ENCODE measurements around the gene BOLA1. TPM values are rescaled to one million over a fixed set of nuclear protein-coding genes. Genes with fewer than 3 reads are reported as not detected.

The BOLA1 gene
- total and polyA plus RNA-seq, 2 of the 13 experiments (the other 11 are each of a cell fraction or from before 2014, with no cell fraction given) = 3.2 to 4.2 TPM

GRCh38 chr1:149887456-149888246, 11.7 kb upstream of the BOLA1 start (continued):
- TF ChIP-seq ZBTB26 (CRISPR knock-in tag; IDR thresholded peaks at IDR 0.05; ENCODE audit: borderline replicate concordance) (no peak), ZNF570 (CRISPR knock-in tag; IDR thresholded peaks at IDR 0.05; ENCODE audit: borderline replicate concordance) (no peak), RCOR2 (CRISPR knock-in tag; IDR thresholded peaks at IDR 0.05) (no peak), NPAS2 (CRISPR knock-in tag; IDR thresholded peaks at IDR 0.05; ENCODE audit: borderline replicate concordance) (no peak), ZNF724P (CRISPR knock-in tag; IDR thresholded peaks at IDR 0.05; ENCODE audit: borderline replicate concordance) (peak; percentile 22; the same call in 1 of the 2 replicates), ZNF607 (CRISPR knock-in tag; IDR thresholded peaks at IDR 0.05; ENCODE audit: borderline replicate concordance) (peak; percentile 26; the same call in 1 of the 2 replicates), SNRNP70 (IDR thresholded peaks at IDR 0.05; ENCODE audit: low read depth, low read length) (no peak), ZNF253 (CRISPR knock-in tag; IDR thresholded peaks at IDR 0.05; ENCODE audit: borderline replicate concordance) (no peak), HOMEZ (CRISPR knock-in tag; IDR thresholded peaks at IDR 0.05; ENCODE audit: low read depth) (no peak), ZNF17 (CRISPR knock-in tag; IDR thresholded peaks at IDR 0.05) (no peak), ZNF782 (CRISPR knock-in tag; IDR thresholded peaks at IDR 0.05; ENCODE audit: borderline replicate concordance) (no peak; the same call in 1 of the 2 replicates), SMARCE1 (IDR thresholded peaks at IDR 0.05; ENCODE audit: borderline replicate concordance) (no peak), SIX4 (CRISPR knock-in tag; IDR thresholded peaks at IDR 0.05) (no peak; the same call in 1 of the 2 replicates), ZNF557 (CRISPR knock-in tag; IDR thresholded peaks at IDR 0.05) (no peak), ZNF629 (CRISPR knock-in tag; conservative IDR thresholded peaks at IDR 0.05) (no peak; the same call in 1 of the 2 replicates), RBFOX2 (IDR thresholded peaks at IDR 0.05; ENCODE audit: low read depth, low read length) (peak; percentile 93), ZNF138 (CRISPR knock-in tag; IDR thresholded peaks at IDR 0.05; ENCODE audit: low read depth) (no peak), ZNF234 (CRISPR knock-in tag; conservative IDR thresholded peaks at IDR 0.05) (peak; percentile 56; the same call in 1 of the 2 replicates), ZNF432 (CRISPR knock-in tag; IDR thresholded peaks at IDR 0.05; ENCODE audit: borderline replicate concordance) (no peak), ZBTB2 (CRISPR knock-in tag; IDR thresholded peaks at IDR 0.05; ENCODE audit: low read depth) (peak; percentile 44; the same call in 1 of the 2 replicates), ZNF263 (CRISPR knock-in tag; IDR thresholded peaks at IDR 0.05) (no peak), GABPB1 (CRISPR knock-in tag; IDR thresholded peaks at IDR 0.05) (peak; percentile 72)

Measured in HepG2 (cell line).